ENCODE measurements around the gene PPP1R3D. TPM values are rescaled to one million over a fixed set of nuclear protein-coding genes. Genes with fewer than 3 reads are reported as not detected.
A peak's percentile ranks its signal among the peaks of the same experiment; 100 is the strongest.

The PPP1R3D gene
- total and polyA plus RNA-seq, 2 of the 13 experiments (the other 11 are each of a cell fraction or from before 2014, with no cell fraction given): 1.2 to 3.7 TPM

- TF ChIP-seq HDAC6 (IDR thresholded peaks at IDR 0.05; ENCODE audit: low read depth, low read length) (no peak), KLF15 (CRISPR knock-in tag; IDR thresholded peaks at IDR 0.05; ENCODE audit: borderline replicate concordance) (no peak), SYNCRIP (IDR thresholded peaks at IDR 0.05; ENCODE audit: insufficient read depth, low read depth, low read length) (no peak), PRDM15 (CRISPR knock-in tag; IDR thresholded peaks at IDR 0.05) (0 out of 2 replicates have a peak, but pooled peaks have one; percentile 10), TRIM24 (CRISPR knock-in tag; IDR thresholded peaks at IDR 0.05) (no peak), NR2F2 (IDR thresholded peaks at IDR 0.05; ENCODE audit: borderline replicate concordance, low read depth) (no peak), UBTF (CRISPR knock-in tag; IDR thresholded peaks at IDR 0.05) (peak; percentile 64)
Observed at GRCh38 chr20:59933849-59934585, 6.1 kb downstream of the PPP1R3D start (continued).

Data from HepG2 (cell line).